Left ventricle myocardium inferior (tissue), 1 donor: ENCODE measurements around the gene THADA. TPM values are rescaled to one million over a fixed set of nuclear protein-coding genes. Genes with fewer than 3 reads are reported as not detected.

Source experiments
- DNase-seq: peaks from one replicate; pipeline ENCODE4 v3.0.0-alpha.2; 2020
- H3K27ac ChIP-seq: fragments of 200-600 bp; replicated peaks from 2 replicates; pipeline ENCODE4 v1.8.0; 2021
- H3K27me3 ChIP-seq: fragments of 200-600 bp; 2 replicates; pipeline ENCODE4 v1.8.0; 2021; ENCODE audit warnings: low read depth
- H3K36me3 ChIP-seq: fragments of 200-600 bp; 2 replicates; pipeline ENCODE4 v1.8.0; 2021
- H3K4me1 ChIP-seq: fragments of 200-600 bp; 2 replicates; pipeline ENCODE4 v1.8.0; 2021
- H3K4me3 ChIP-seq: fragments of 200-600 bp; 2 replicates; pipeline ENCODE4 v1.8.0; 2021; ENCODE audit warnings: mild to moderate bottlenecking, moderate library complexity
- H3K9me3 ChIP-seq: fragments of 200-600 bp; replicated peaks from 2 replicates; pipeline ENCODE4 v1.8.0; 2021
- CTCF ChIP-seq: fragments of 200-600 bp; IDR thresholded peaks from 2 replicates; pipeline ENCODE4 v1.8.0; 2021; ENCODE audit warnings: antibody characterized with exemption, mild to moderate bottlenecking, borderline replicate concordance
- intact Hi-C: fragments of 100-400 bp; cut with micrococcal nuclease; formaldehyde crosslinking; loops from one replicate; pipeline ENCODE4 v1.11.0; 2022
- total RNA-seq: library from RNA; stranded (reverse); fragmentation: NEBNext Ultra II Directional; extraction: Animal tissue kit (Norgen Biotek cat#: 25700); gene quantifications from one replicate; pipeline ENCODE4 v1.2.1, GENCODE V29; 2021
- donor health status: DM: no; HTN: yes; CAD: no; lungs with severe emphysema.

The THADA gene
- total RNA-seq, 1 donor from 2014 or later = 15.4 TPM

- DNase-seq = no peak
- H3K9me3 ChIP-seq = no peaks in the 10 kb centered on the region
- no peaks in the 10 kb centered on the region for H3K36me3 ChIP-seq
- no peak overlapping the region for H3K4me3 ChIP-seq
- no peaks in the 10 kb centered on the region for H3K27me3 ChIP-seq
- intact Hi-C loops = no loop called here
- TF ChIP-seq CTCF = no peak
- H3K27ac ChIP-seq = peak overlapping the region; percentile 52
- peaks cover 30% of the 10 kb centered on the region for H3K4me1 ChIP-seq
Measured at GRCh38 chr2:43368483-43369385, 227.1 kb downstream of the THADA start.

- intact Hi-C loops = no loop called here
- Histone ChIP-seq H3K4me3 (no peak overlapping the region), H3K27me3 (no peaks in the 10 kb centered on the region), H3K36me3 (no peaks in the 10 kb centered on the region), H3K27ac (no peak overlapping the region), H3K9me3 (no peaks in the 10 kb centered on the region), H3K4me1 (peaks cover 30% of the 10 kb centered on the region)
- no peak for TF ChIP-seq CTCF
- DNase-seq = no peak
Measured at GRCh38 chr2:43367012-43367782, 228.6 kb downstream of the THADA start.

GRCh38 chr2:43363120-43363519, 232.7 kb downstream of the THADA start:
- H3K27me3 ChIP-seq = no peaks in the 10 kb centered on the region
- intact Hi-C loops = no loop called here
- no peaks in the 10 kb centered on the region for H3K36me3 ChIP-seq
- no peak overlapping the region for H3K27ac ChIP-seq
- no peak overlapping the region for H3K4me3 ChIP-seq
- no peak for DNase-seq
- TF ChIP-seq CTCF = no peak
- H3K4me1 ChIP-seq = peaks cover 22% of the 10 kb centered on the region
- H3K9me3 ChIP-seq = no peaks in the 10 kb centered on the region

DNA sequence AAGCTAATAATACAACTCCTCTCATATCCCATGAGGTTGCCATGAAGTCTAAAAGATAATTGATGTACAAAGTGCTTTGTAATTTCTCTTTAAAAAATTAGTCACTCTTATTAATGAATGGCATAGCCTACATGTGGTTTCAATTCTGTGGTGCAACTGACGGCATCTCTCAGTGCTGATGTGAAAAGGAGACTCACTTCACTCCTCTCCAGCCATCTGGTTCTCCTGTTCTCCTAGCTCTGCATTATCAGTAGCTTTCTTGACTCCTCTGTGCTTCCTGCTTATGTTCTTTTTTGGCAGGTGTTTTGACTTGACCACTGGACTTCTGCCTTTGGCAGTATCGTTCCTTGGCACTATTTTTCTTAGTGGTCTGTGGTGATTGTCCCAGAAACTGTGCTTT, 234.6 kb downstream of the THADA start:
- DNase-seq = no peak
- H3K4me1 ChIP-seq = peaks cover 30% of the 10 kb centered on the region
- H3K27ac ChIP-seq = no peak overlapping the region
- H3K27me3 ChIP-seq = no peaks in the 10 kb centered on the region
- no peak for TF ChIP-seq CTCF
- H3K4me3 ChIP-seq = no peak overlapping the region
- intact Hi-C loops = no loop called here
- H3K9me3 ChIP-seq = no peaks in the 10 kb centered on the region
- H3K36me3 ChIP-seq = no peaks in the 10 kb centered on the region

DNA sequence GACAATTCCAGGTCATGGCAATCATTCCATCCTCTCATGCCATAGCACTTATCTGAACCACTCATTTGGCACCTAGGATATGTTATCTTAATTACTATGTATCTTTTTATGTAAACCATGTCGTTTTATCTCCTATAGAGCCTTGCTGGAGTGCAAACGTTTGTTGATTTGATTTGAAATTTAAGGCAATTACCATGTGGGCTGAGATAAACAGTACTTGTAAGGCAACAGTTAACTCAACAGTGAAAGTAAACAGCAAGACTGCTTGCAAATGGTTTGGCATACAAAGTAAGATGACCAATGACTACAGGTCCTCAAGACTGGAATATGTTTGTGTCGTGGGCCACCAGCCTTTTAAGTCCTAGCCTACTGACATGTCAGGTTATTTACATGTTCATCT, 235.7 kb downstream of the THADA start:
- Histone ChIP-seq H3K4me3 (no peak overlapping the region), H3K4me1 (peaks cover 30% of the 10 kb centered on the region), H3K9me3 (no peaks in the 10 kb centered on the region), H3K27me3 (no peaks in the 10 kb centered on the region), H3K27ac (no peak overlapping the region), H3K36me3 (no peaks in the 10 kb centered on the region)
- intact Hi-C loops = no loop called here
- no peak for TF ChIP-seq CTCF
- no peak for DNase-seq
